BE2C (cell line): ENCODE measurements around the gene CCDC184.

ENCODE experiments used
- DNase-seq: peaks from one replicate; pipeline ENCODE4 v3.0.0-alpha.2; 2020
- H3K27me3 ChIP-seq: fragments of 250-450 bp; sonication (Bioruptor Pico); 2 replicates; pipeline ENCODE4 v1.5.1; 2020; ENCODE audit warnings: mild to moderate bottlenecking
- H3K36me3 ChIP-seq: fragments of 250-450 bp; sonication (Bioruptor Pico); 2 replicates; pipeline ENCODE4 v1.5.1; 2020; ENCODE audit warnings: mild to moderate bottlenecking
- H3K4me1 ChIP-seq: fragments of 250-450 bp; sonication (Bioruptor Pico); 2 replicates; pipeline ENCODE4 v1.5.1; 2020
- H3K4me3 ChIP-seq: 2 replicates; pipeline ENCODE4 v1.5.1; 2011; ENCODE audit warnings: low read depth, low read length
- H3K9me3 ChIP-seq: fragments of 250-450 bp; sonication (Bioruptor Pico); 2 replicates; pipeline ENCODE4 v1.5.1; 2020
- CTCF ChIP-seq: IDR thresholded peaks from 2 replicates; pipeline ENCODE4 v1.5.1; 2012; ENCODE audit warnings: mild to moderate bottlenecking, low read depth, low read length

Gene CCDC184

GRCh38 chr12:48189331-48190125 lies 6.1 kb downstream of the CCDC184 start:
- Histone ChIP-seq H3K4me3 (no peak overlapping the region), H3K9me3 (no peaks in the 10 kb centered on the region), H3K27me3 (peaks cover 15% of the 10 kb centered on the region), H3K36me3 (no peaks in the 10 kb centered on the region), H3K4me1 (no peaks in the 10 kb centered on the region)
- TF ChIP-seq CTCF = peak; percentile 87
- DNase-seq = peak; percentile 66

GRCh38 chr12:48191096-48191495 lies 7.7 kb downstream of the CCDC184 start:
- Histone ChIP-seq H3K27me3 (no peaks in the 10 kb centered on the region; the same call in 1 of the 2 replicates), H3K9me3 (no peaks in the 10 kb centered on the region), H3K36me3 (no peaks in the 10 kb centered on the region), H3K4me1 (no peaks in the 10 kb centered on the region), H3K4me3 (no peak overlapping the region)
- no peak for DNase-seq
- TF ChIP-seq CTCF = no peak

- no peak for TF ChIP-seq CTCF
- no peak overlapping the region for H3K4me3 ChIP-seq
- no peaks in the 10 kb centered on the region for H3K9me3 ChIP-seq
- no peaks in the 10 kb centered on the region for H3K36me3 ChIP-seq
- DNase-seq = no peak
- H3K4me1 ChIP-seq = peaks cover 4% of the 10 kb centered on the region
- no peaks in the 10 kb centered on the region for H3K27me3 ChIP-seq
These were observed 9.4 kb downstream of the CCDC184 start for GRCh38 chr12:48192861-48193260.

GRCh38 chr12:48193623-48194022 lies 10.2 kb downstream of the CCDC184 start:
- TF ChIP-seq CTCF = no peak
- no peaks in the 10 kb centered on the region for H3K27me3 ChIP-seq
- DNase-seq = no peak
- H3K36me3 ChIP-seq = no peaks in the 10 kb centered on the region
- H3K4me1 ChIP-seq = peaks cover 7% of the 10 kb centered on the region
- H3K4me3 ChIP-seq = no peak overlapping the region
- no peaks in the 10 kb centered on the region for H3K9me3 ChIP-seq

- TF ChIP-seq CTCF = no peak
- no peaks in the 10 kb centered on the region for H3K9me3 ChIP-seq
- H3K36me3 ChIP-seq = no peaks in the 10 kb centered on the region
- no peaks in the 10 kb centered on the region for H3K27me3 ChIP-seq
- no peak for DNase-seq
- peaks cover 7% of the 10 kb centered on the region for H3K4me1 ChIP-seq
- H3K4me3 ChIP-seq = no peak overlapping the region
These were observed 11.4 kb downstream of the CCDC184 start for GRCh38 chr12:48194799-48195201.

GRCh38 chr12:48197549-48197970 lies 14.1 kb downstream of the CCDC184 start:
- peak; percentile 16 for DNase-seq
- Histone ChIP-seq H3K27me3 (peaks cover 5% of the 10 kb centered on the region; the same call in 1 of the 2 replicates), H3K9me3 (no peaks in the 10 kb centered on the region), H3K4me3 (peak overlapping the region; percentile 84), H3K4me1 (peaks cover 7% of the 10 kb centered on the region), H3K36me3 (no peaks in the 10 kb centered on the region)
- peak; percentile 70 for TF ChIP-seq CTCF
